EH (cell line): ENCODE measurements around the gene LRP4.

Experiments
- DNase-seq: peaks from one replicate; pipeline ENCODE4 v3.0.0-alpha.2; 2015; ENCODE audit warnings: low read depth

Gene LRP4

DNA sequence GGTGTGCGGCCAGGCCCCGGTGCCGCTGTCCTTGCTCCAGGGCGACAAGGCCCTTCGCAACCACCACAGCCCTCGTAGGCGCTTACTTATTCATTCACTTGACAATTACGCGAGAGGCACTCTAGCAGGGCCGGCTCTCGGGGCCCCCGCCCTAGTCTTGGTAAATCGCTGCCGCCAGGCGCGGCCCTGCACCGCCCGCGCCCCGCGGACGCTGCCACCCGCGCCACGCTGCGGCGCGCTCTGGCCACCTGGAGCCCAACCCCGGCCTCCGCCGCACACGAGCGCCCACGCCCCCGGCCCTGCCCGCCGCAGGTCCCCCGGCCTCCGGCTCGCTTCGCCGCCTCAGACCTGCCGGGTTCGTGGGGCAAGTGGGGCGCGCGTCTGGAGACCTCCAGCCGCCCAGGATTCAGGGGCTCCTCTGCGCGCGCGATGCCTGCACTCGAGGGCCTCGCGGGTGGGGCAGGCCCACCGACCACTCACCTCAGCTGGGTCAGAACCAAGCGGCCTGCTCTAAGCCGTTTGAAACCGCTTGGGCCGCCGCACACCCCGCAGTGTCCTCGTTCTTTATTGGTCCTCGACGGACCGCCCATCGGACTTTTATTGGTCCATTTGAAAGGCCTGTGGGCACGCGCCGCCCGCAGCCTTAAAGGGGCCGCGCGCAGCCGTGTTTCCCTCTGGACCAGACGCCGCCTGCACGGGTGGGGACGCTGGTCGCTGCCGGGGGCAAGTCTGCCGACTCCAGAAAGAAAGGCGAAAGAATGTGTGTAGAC lies 72.4 kb downstream of the LRP4 start, which contains the start of gene CKAP5:
CKAP5 (minus strand) TSS at position 541 of the 770 bp plus-strand sequence. CDS start 25,049 bp downstream, outside the sequence.
- peak; percentile 90 for DNase-seq

DNA sequence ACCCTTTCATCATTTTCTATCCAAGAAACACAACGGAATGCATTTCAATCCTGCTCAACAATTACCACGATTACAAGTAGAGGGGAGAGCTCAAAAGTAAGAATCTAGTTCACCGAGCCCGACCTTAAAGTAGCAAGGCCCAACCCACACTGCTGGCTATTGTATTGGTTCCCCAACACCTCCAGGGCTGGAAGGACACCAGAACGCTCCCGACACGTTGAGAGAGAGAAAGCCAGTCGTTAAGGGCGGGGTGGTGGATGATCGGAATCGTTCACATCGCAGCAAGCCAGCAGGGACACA lies 73.0 kb downstream of the LRP4 start:
- DNase-seq, result no peak

- DNase-seq, result no peak
Observed at GRCh38 chr11:46840116-46840515, 78.2 kb downstream of the LRP4 start.

GRCh38 chr11:46838501-46838900 lies 79.8 kb downstream of the LRP4 start:
- no peak for DNase-seq

- DNase-seq, result no peak
Observed at GRCh38 chr11:46837860-46838259, 80.5 kb downstream of the LRP4 start.

DNA sequence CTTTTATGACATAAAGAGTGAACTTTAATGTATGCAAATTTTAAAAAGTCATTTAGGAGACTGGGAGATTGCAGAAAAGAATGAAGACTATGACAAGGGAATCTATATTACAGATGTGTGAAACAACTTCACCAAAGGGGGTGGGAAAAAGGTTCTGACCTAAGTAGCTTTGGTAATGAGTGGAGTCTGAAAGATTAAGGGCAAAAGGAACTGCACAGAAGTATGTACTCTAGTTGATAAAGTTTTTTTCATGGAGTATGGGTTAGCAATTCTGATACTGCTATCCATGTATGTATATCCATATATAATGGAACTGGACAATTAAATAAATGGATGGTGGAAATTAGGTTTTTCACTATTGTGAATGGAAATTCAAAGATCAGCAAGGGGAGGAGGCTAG lies 81.5 kb downstream of the LRP4 start:
- DNase-seq, result no peak

DNA sequence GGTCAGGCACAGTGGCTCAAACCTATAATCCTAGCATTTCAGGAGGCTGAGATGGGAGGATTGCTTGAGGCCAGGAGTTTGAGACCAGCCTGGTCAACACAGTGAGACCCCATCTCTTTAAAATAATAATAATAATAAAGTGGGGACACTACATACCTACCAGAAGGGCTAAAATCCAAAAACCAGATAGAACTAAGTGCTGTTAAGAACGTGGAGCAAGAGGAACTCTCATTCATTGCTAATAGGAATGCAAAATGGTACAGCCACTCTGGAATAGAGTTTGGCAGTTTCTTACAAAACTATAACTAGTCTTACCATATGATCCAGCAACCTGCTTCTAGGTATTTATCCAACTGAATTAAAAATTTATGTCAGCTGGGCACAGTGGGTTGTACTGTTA lies 81.9 kb downstream of the LRP4 start:
- no peak for DNase-seq

DNA sequence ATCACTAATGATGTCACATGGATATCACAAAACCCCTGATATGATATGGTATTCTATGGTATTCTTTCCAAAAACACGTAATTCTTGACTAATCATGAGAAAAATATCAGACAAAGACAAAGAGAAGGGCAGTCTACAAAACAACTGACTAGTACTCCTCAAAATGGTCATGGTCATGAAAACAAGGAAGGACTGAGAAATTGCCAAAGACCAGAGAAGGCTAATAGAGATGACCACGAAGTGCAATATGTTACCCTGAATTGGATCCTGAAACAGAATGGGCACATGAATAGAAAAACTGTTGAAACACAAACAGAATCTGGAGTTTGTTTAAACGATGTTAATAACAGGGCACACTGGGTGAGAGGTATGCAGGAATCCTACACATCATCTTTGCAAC lies 82.5 kb downstream of the LRP4 start:
- no peak for DNase-seq

DNA sequence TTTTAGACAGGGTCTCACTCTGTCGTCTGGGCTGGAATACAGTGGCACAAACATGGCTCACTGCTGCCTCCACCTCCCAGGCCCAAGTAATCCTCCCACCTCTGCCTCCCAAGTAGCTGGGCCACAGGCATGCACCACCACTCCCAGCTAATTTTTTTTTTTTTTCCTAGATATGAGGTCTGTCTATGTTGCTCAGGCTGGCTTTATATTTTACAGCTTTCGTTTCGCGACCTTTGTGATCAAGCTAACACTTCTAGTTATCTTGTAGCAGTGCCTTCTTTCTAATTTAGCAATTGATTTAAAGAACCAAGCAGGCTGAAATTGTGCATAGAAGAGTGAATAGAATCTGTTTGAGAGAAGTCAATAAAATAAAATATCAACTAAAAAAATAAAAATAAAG lies 83.5 kb downstream of the LRP4 start:
- DNase-seq, result no peak

- DNase-seq, result peak; percentile 12
Observed at GRCh38 chr11:46832511-46833214, 85.7 kb downstream of the LRP4 start.

- peak; percentile 20 for DNase-seq
Observed at GRCh38 chr11:46827995-46828394, 90.4 kb downstream of the LRP4 start.

GRCh38 chr11:46826310-46827044 lies 91.9 kb downstream of the LRP4 start:
- peak; percentile 84 for DNase-seq

DNA sequence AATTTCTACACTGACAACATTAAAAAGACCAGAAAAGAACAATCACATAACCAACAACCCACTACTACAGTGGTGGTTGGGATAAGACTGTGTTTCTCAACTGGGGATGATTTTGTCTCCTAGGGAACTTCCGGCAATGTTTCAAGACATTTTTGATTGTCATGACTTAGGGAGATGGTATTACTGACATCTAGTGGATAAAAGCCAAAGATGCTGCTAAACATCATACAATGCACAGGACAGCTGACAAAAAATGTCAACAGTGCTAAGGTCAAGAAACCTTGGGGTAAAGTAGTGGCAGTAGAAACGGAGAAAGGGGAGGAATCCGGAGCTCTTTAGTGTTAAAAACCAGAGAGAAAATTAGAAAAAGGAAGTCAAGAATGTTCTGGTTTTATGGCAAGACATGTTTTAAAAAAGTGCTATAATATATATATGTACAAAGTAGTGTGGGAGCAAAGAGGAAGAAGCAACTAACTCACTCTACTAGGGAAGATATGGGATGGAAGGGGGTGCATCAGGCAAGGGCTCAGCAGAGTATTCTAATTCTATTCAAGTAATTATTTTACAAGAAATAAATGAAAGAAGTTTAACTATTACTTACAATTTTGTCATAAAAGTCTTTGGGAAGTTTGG lies 109.4 kb downstream of the LRP4 start:
- DNase-seq, result peak; percentile 72
